ENCODE data around the gene TNNI2. TPM values are rescaled to one million over a fixed set of nuclear protein-coding genes. Genes with fewer than 3 reads are reported as not detected.
A peak's percentile ranks its signal among the peaks of the same experiment; 100 is the strongest.

Gene TNNI2
- polyA plus RNA-seq, 1 donor, result 5.2 TPM

DNA sequence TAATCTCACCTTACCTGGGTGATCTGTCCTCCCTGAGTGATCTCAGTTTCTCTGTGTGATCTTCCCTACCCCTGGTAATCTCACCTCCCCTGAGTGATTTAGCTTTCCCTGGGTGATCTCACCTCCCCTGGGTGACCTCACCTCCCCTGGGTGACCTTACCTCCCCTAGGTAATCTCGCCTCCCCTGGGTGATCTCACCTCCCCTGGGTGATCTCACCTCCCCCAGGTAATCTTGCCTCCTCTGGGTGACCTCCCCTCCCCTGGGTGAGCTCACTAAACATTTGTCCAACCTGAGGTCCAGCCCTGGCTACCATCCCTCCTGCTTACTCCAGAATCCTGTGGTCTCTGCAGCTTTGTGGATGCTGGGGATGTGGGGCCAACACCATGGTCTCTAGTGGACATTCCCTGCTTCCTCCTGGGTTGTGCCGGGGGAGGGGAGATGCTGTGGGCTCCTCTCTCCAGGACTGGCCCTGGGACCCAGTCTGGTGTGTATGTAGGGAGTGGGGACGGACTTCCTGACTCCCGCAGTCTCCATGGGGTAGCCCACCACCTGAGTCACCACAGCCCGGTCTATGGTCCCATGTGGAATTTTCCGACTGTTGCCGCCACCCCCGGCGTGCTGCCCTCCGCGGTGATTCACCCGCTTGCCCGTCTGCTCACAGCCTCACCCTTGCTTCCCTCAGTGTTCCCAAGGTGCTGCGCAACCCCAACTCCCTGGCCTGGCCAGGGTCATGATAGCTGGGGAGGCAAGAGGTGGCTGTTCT is 24.0 kb downstream of the TNNI2 start:
- Histone ChIP-seq H3K27me3 (ENCODE audit: control insufficient read depth, insufficient read depth, low read length) (peaks cover 14% of the 10 kb centered on the region), H3K4me1 (ENCODE audit: control insufficient read depth, insufficient read depth, low read length) (peaks cover 6% of the 10 kb centered on the region), H3K27ac (ENCODE audit: low read length) (no peak overlapping the region), H3K36me3 (ENCODE audit: control insufficient read depth, insufficient read depth, low read length) (no peaks in the 10 kb centered on the region), H3K4me3 (ENCODE audit: low read length) (no peak overlapping the region), H3K9me3 (ENCODE audit: control insufficient read depth, low read depth, low read length) (no peaks in the 10 kb centered on the region)
- no peak for DNase-seq
- no CpG with 5 or more reads among the region's 14 CpGs for WGBS (ENCODE audit: insufficient coverage, low lambda C conversion rate)

- no CpG with 5 or more reads among the region's 27 CpGs for WGBS (ENCODE audit: insufficient coverage, low lambda C conversion rate)
- peak in 1 of 2 donors; percentile 38 for DNase-seq
- peaks cover 14% of the 10 kb centered on the region for H3K27me3 ChIP-seq (ENCODE audit: control insufficient read depth, insufficient read depth, low read length)
- H3K4me1 ChIP-seq (ENCODE audit: control insufficient read depth, insufficient read depth, low read length), result peaks cover 6% of the 10 kb centered on the region
- no peaks in the 10 kb centered on the region for H3K36me3 ChIP-seq (ENCODE audit: control insufficient read depth, insufficient read depth, low read length)
- no peak overlapping the region for H3K4me3 ChIP-seq (ENCODE audit: low read length)
- no peak overlapping the region for H3K27ac ChIP-seq (ENCODE audit: low read length)
- no peaks in the 10 kb centered on the region for H3K9me3 ChIP-seq (ENCODE audit: control insufficient read depth, low read depth, low read length)
Observed at GRCh38 chr11:1863352-1864216, 24.8 kb downstream of the TNNI2 start.

- no peak overlapping the region for H3K27ac ChIP-seq (ENCODE audit: low read length)
- H3K36me3 ChIP-seq (ENCODE audit: control insufficient read depth, insufficient read depth, low read length), result no peaks in the 10 kb centered on the region
- no peaks in the 10 kb centered on the region for H3K9me3 ChIP-seq (ENCODE audit: control insufficient read depth, low read depth, low read length)
- peaks cover 6% of the 10 kb centered on the region for H3K4me1 ChIP-seq (ENCODE audit: control insufficient read depth, insufficient read depth, low read length)
- peaks cover 14% of the 10 kb centered on the region for H3K27me3 ChIP-seq (ENCODE audit: control insufficient read depth, insufficient read depth, low read length)
- H3K4me3 ChIP-seq (ENCODE audit: low read length), result no peak overlapping the region
- no peak for DNase-seq
- WGBS (ENCODE audit: insufficient coverage, low lambda C conversion rate), result 54% methylated on average over 3 of the region's 18 CpGs
Observed at GRCh38 chr11:1864231-1864630, 25.4 kb downstream of the TNNI2 start.

DNA sequence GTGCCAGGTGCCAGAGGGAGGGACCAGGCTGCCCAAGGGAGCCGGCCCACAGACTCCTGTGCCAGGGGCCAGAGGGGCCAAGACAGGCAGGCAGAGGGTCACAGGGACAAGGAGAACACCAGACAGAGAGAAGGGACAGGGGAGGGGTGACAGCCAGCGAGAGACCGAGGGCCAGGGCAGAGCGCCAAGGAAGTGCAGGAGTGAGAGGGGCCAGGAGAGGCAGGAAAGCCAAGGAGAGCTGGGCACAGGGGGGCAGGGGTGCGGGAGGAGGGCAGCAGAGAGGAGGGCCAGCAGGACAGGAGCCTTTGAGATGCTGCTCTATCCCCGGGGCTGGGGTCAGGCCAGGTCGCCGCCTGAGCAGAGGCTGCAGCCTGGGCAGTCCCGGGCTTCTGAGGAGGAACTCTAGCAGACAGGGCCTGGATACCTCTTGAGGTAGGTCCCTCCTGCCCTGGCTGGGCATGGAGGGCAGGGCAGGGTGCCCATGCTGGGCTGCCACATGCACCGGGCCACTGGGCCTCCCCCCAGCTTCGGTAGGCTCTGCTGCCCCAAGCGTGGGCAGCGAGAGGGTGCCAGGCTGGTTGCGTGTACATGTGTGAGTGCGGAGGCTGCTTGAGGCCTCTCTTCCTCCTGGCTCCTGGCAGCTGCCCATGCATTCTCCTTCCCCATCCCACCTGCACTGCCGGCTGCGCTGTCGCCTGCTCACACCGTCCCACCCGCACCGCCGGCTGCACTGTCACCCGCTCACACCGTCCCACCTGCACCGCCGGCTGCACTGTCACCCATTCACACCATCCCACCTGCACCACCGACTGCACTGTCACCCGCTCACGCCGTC is 26.3 kb downstream of the TNNI2 start:
- no peak overlapping the region for H3K27ac ChIP-seq (ENCODE audit: low read length)
- no peaks in the 10 kb centered on the region for H3K9me3 ChIP-seq (ENCODE audit: control insufficient read depth, low read depth, low read length)
- DNase-seq, result no peak
- H3K4me3 ChIP-seq (ENCODE audit: low read length), result no peak overlapping the region
- H3K27me3 ChIP-seq (ENCODE audit: control insufficient read depth, insufficient read depth, low read length), result peaks cover 19% of the 10 kb centered on the region
- no CpG with 5 or more reads among the region's 30 CpGs for WGBS (ENCODE audit: insufficient coverage, low lambda C conversion rate)
- peaks cover 6% of the 10 kb centered on the region for H3K4me1 ChIP-seq (ENCODE audit: control insufficient read depth, insufficient read depth, low read length)
- H3K36me3 ChIP-seq (ENCODE audit: control insufficient read depth, insufficient read depth, low read length), result no peaks in the 10 kb centered on the region

DNA sequence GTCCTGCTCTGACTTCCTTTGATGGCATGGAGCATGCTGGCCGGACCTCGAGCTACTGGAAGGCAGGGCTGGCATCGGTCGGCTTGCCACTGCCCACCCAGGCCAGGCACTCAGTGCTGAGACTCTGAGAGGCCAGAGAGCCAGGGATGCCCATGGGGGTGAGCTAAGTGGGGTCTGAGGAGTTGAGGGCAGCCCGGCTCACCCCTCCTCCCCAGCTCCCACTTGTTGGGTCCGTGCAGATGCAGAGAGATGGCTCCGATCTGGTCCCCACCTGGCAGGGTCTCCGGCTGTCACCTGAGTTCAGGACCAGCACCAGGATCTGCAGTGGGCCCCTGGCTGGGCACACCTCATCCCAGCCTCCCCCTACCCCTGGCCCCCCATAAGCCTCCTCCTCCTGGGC is 27.4 kb downstream of the TNNI2 start:
- no peak for DNase-seq
- Histone ChIP-seq H3K27me3 (ENCODE audit: control insufficient read depth, insufficient read depth, low read length) (peaks cover 31% of the 10 kb centered on the region), H3K4me1 (ENCODE audit: control insufficient read depth, insufficient read depth, low read length) (peaks cover 6% of the 10 kb centered on the region), H3K27ac (ENCODE audit: low read length) (no peak overlapping the region), H3K36me3 (ENCODE audit: control insufficient read depth, insufficient read depth, low read length) (no peaks in the 10 kb centered on the region), H3K4me3 (ENCODE audit: low read length) (no peak overlapping the region), H3K9me3 (ENCODE audit: control insufficient read depth, low read depth, low read length) (peaks cover 4% of the 10 kb centered on the region)
- WGBS (ENCODE audit: insufficient coverage, low lambda C conversion rate), result no CpG with 5 or more reads among the region's 8 CpGs

GRCh38 chr11:1866776-1867175 is 28.0 kb downstream of the TNNI2 start:
- H3K27me3 ChIP-seq (ENCODE audit: control insufficient read depth, insufficient read depth, low read length), result peaks cover 33% of the 10 kb centered on the region
- no peak for DNase-seq
- H3K4me1 ChIP-seq (ENCODE audit: control insufficient read depth, insufficient read depth, low read length), result peaks cover 6% of the 10 kb centered on the region
- WGBS (ENCODE audit: insufficient coverage, low lambda C conversion rate), result no CpG with 5 or more reads among the region's 15 CpGs
- peaks cover 4% of the 10 kb centered on the region for H3K9me3 ChIP-seq (ENCODE audit: control insufficient read depth, low read depth, low read length)
- no peaks in the 10 kb centered on the region for H3K36me3 ChIP-seq (ENCODE audit: control insufficient read depth, insufficient read depth, low read length)
- H3K4me3 ChIP-seq (ENCODE audit: low read length), result no peak overlapping the region
- H3K27ac ChIP-seq (ENCODE audit: low read length), result no peak overlapping the region

DNA sequence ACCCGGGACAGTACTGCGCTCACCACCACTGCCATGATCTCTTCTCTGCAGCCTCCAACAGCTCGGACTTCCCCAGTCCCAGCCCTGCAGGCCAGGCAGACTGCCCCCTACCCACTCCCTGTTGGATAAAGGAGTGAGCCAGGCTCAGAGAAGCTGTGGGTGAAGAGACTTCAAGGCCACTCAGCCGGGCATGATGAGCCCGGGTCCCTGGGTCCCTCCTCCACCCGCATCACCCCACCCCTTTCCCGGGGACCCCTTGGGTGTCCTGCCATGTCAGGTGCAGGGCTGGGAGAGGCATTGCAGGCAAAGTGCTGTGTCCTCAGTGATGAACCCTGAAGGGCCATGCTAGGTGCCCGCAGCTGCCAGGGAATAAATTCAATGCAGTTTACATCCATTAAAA is 28.6 kb downstream of the TNNI2 start:
- no peak for DNase-seq
- H3K4me1 ChIP-seq (ENCODE audit: control insufficient read depth, insufficient read depth, low read length), result peaks cover 6% of the 10 kb centered on the region
- no CpG with 5 or more reads among the region's 8 CpGs for WGBS (ENCODE audit: insufficient coverage, low lambda C conversion rate)
- H3K4me3 ChIP-seq (ENCODE audit: low read length), result no peak overlapping the region
- no peak overlapping the region for H3K27ac ChIP-seq (ENCODE audit: low read length)
- peaks cover 33% of the 10 kb centered on the region for H3K27me3 ChIP-seq (ENCODE audit: control insufficient read depth, insufficient read depth, low read length)
- no peaks in the 10 kb centered on the region for H3K36me3 ChIP-seq (ENCODE audit: control insufficient read depth, insufficient read depth, low read length)
- H3K9me3 ChIP-seq (ENCODE audit: control insufficient read depth, low read depth, low read length), result peaks cover 4% of the 10 kb centered on the region

DNA sequence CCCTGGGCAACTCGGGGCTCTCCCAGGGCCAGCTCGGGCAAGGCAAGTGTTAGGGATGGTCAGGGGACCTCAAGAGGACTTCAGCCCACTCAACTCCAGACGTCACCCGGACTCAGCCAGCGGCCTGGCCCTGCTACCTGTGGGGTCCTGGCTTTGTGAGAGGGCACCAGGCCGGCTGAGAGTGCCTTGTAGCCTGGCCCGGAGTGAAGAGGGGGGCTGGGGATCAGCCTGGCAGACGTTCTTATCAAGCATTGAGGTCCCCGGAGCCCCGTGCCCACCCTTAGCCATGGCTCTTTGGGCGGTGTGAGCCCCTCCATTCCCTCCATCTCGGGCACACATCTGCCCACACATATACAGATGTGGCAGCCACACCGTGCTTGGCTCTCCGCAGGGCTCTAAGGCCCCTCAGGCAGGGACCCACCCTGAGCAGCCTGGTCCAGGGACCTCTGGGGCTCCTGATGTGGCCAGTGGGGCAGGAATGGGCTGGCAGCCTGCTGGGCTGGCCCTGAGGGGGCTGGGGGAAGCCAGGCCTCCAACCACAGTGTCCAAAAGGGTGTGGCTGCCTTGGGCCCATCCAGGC is 29.4 kb downstream of the TNNI2 start:
- no CpG with 5 or more reads among the region's 14 CpGs for WGBS (ENCODE audit: insufficient coverage, low lambda C conversion rate)
- Histone ChIP-seq H3K4me1 (ENCODE audit: control insufficient read depth, insufficient read depth, low read length) (peaks cover 6% of the 10 kb centered on the region), H3K9me3 (ENCODE audit: control insufficient read depth, low read depth, low read length) (peaks cover 4% of the 10 kb centered on the region), H3K27me3 (ENCODE audit: control insufficient read depth, insufficient read depth, low read length) (peaks cover 26% of the 10 kb centered on the region), H3K27ac (ENCODE audit: low read length) (no peak overlapping the region), H3K4me3 (ENCODE audit: low read length) (no peak overlapping the region), H3K36me3 (ENCODE audit: control insufficient read depth, insufficient read depth, low read length) (no peaks in the 10 kb centered on the region)
- DNase-seq, result no peak

- no CpG with 5 or more reads among the region's 25 CpGs for WGBS (ENCODE audit: insufficient coverage, low lambda C conversion rate)
- no peak for DNase-seq
- Histone ChIP-seq H3K4me1 (ENCODE audit: control insufficient read depth, insufficient read depth, low read length) (peaks cover under 1% of the 10 kb centered on the region), H3K9me3 (ENCODE audit: control insufficient read depth, low read depth, low read length) (peaks cover 4% of the 10 kb centered on the region), H3K36me3 (ENCODE audit: control insufficient read depth, insufficient read depth, low read length) (no peaks in the 10 kb centered on the region), H3K27me3 (ENCODE audit: control insufficient read depth, insufficient read depth, low read length) (peaks cover 24% of the 10 kb centered on the region), H3K4me3 (ENCODE audit: low read length) (no peak overlapping the region), H3K27ac (ENCODE audit: low read length) (no peak overlapping the region)
Observed at GRCh38 chr11:1868636-1869291, 30.0 kb downstream of the TNNI2 start.

Data from large intestine (tissue), 3 donors.